IMR-90 (cell line): ENCODE data around the gene STAMBPL1. TPM values are rescaled to one million over a fixed set of nuclear protein-coding genes. Genes with fewer than 3 reads are reported as not detected.

ENCODE experiments used
- polyA plus RNA-seq, 3 experiments: library from polyadenylated mRNA; depleted of rRNA; stranded (reverse); fragments of >200 nt; gene quantifications; 2 replicates each; pipeline ENCODE4 v1.2.3, GENCODE V29; 2012; ENCODE audit warnings: low replicate concordance in 1 of 3
- total RNA-seq: library from RNA; depleted of rRNA; stranded (reverse); fragments of >200 nt; gene quantifications from 2 replicates; pipeline ENCODE4 v1.2.3, GENCODE V29; 2012; rRNA removed
- TF ChIP-seq, protein P1 (sequence below): conservative IDR thresholded peaks from 2 replicates; pipeline ENCODE4 v1.5.1; 2012; ENCODE audit warnings: mild to moderate bottlenecking, low read depth, low read length, improper control_type of control experiment

The STAMBPL1 gene
- total and polyA plus RNA-seq, 2 of the 4 experiments (the other 2 are of a cell fraction) = 26.8 to 28.1 TPM

DNA sequence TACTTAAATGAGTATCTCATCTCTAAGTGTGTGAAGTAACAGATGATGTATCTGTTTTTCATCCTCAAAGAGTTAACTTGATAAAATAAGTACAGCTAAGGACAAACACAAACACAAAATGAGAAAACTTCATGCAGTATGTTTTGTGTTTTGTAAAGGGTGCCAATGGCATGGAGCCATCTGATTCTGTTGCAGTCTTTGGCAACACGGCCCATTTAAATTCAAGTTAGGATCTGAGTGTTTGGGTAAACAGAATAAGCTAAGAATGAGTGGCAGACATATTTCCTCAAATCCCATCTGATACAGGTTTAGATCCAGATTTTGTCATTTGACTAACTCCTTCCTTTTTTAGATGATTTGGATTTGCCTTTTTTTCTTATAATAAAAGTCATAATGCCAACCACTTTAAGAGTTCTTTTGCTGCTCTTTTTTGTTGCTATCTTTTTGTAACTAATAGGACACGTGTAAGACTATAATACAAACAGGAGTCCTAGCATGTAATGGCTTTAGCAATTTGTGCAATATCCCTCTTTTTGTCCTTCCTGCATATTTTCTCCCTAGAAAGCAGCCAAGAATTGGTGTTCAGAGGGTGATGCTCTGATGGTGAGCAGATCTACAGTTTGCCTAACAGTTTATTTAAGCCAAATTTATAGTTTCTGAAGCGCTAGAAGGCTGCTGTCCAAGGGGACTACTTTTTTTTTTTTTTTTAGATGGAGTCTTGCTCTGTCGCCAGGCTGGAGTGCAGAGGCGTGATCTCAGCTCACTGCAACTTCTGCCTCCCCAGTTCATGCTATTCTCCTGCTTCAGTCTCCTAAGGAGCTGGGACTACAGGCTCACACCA lies 91.4 kb downstream of the STAMBPL1 start (continued):
- TF ChIP-seq, protein P1, sequence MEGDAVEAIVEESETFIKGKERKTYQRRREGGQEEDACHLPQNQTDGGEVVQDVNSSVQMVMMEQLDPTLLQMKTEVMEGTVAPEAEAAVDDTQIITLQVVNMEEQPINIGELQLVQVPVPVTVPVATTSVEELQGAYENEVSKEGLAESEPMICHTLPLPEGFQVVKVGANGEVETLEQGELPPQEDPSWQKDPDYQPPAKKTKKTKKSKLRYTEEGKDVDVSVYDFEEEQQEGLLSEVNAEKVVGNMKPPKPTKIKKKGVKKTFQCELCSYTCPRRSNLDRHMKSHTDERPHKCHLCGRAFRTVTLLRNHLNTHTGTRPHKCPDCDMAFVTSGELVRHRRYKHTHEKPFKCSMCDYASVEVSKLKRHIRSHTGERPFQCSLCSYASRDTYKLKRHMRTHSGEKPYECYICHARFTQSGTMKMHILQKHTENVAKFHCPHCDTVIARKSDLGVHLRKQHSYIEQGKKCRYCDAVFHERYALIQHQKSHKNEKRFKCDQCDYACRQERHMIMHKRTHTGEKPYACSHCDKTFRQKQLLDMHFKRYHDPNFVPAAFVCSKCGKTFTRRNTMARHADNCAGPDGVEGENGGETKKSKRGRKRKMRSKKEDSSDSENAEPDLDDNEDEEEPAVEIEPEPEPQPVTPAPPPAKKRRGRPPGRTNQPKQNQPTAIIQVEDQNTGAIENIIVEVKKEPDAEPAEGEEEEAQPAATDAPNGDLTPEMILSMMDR = no peak

Other genes starting within 250 kb of the STAMBPL1 start
- not detected in 2 replicates for gene LIPF, start 215.8 kb upstream of the STAMBPL1 start, total RNA-seq
- gene LIPF, start 215.8 kb upstream of the STAMBPL1 start, polyA plus RNA-seq (2012; rRNA removed) = not detected in 2 replicates
- not detected in 2 replicates for gene LIPK, start 174.0 kb upstream of the STAMBPL1 start, total RNA-seq
- gene LIPK, start 174.0 kb upstream of the STAMBPL1 start, polyA plus RNA-seq (2012; rRNA removed) = not detected in 2 replicates
- not detected in 2 replicates for gene LIPN, start 120.2 kb upstream of the STAMBPL1 start, total RNA-seq
- gene LIPN, start 120.2 kb upstream of the STAMBPL1 start, polyA plus RNA-seq (2012; rRNA removed) = not detected in 2 replicates
- gene LIPM, start 77.5 kb upstream of the STAMBPL1 start, total RNA-seq = not detected in 2 replicates
- gene LIPM, start 77.5 kb upstream of the STAMBPL1 start, polyA plus RNA-seq (2012; rRNA removed) = not detected in 2 replicates
- not detected in 2 replicates for gene ANKRD22, start 28.4 kb upstream of the STAMBPL1 start, total RNA-seq
- not detected in 2 replicates for gene ANKRD22, start 28.4 kb upstream of the STAMBPL1 start, polyA plus RNA-seq (2012; rRNA removed)
- 757 and 978 TPM in 2 replicates for gene ACTA2, start 72.5 kb downstream of the STAMBPL1 start, total RNA-seq
- 1,117 and 1,235 TPM in 2 replicates for gene ACTA2, start 72.5 kb downstream of the STAMBPL1 start, polyA plus RNA-seq (2012; rRNA removed)
- gene FAS, start 110.6 kb downstream of the STAMBPL1 start, total RNA-seq = 53.8 and 54.7 TPM in 2 replicates
- gene FAS, start 110.6 kb downstream of the STAMBPL1 start, polyA plus RNA-seq (2012; rRNA removed) = 31.1 and 34.3 TPM in 2 replicates